Spinal cord (tissue), 10 donors: ENCODE measurements around the gene ACTL8. TPM values are rescaled to one million over a fixed set of nuclear protein-coding genes. Genes with fewer than 3 reads are reported as not detected.
"Not testable (repeated sequence)": the region's sequence is repeated elsewhere in the genome, so short reads cannot be mapped to it uniquely, and the experiment has no call there.

Experiments
- DNase-seq, 6 donors: peaks; one replicate each; pipeline versions ENCODE4 v3.0.0 to v3.0.0-alpha.2; 2013 to 2015; ENCODE audit warnings: low spot score in 6 of 6, low read depth in 4 of 6
- H3K27ac ChIP-seq: one replicate; pipeline ENCODE4 v1.5.1; 2013; ENCODE audit warnings: low read depth, low read length, control low read depth
- H3K27me3 ChIP-seq: one replicate; pipeline ENCODE4 v1.6.1; 2013; ENCODE audit warnings: low read length; ENCODE audit not compliant: control insufficient read depth, insufficient read depth
- H3K36me3 ChIP-seq: one replicate; pipeline ENCODE4 v1.6.1; 2013; ENCODE audit warnings: low read length; ENCODE audit not compliant: control insufficient read depth, insufficient read depth
- H3K4me1 ChIP-seq: one replicate; pipeline ENCODE4 v1.6.1; 2013; ENCODE audit warnings: low read length; ENCODE audit not compliant: control insufficient read depth, insufficient read depth
- H3K4me3 ChIP-seq: one replicate; pipeline ENCODE4 v1.5.1; 2013; ENCODE audit warnings: low read depth, low read length, control low read depth
- H3K9me3 ChIP-seq: one replicate; pipeline ENCODE4 v1.6.1; 2013; ENCODE audit warnings: low read length; ENCODE audit not compliant: control insufficient read depth, insufficient read depth
- WGBS: methylation state at CpG from one replicate; pipeline ENCODE4 v1.1.5; 2013; ENCODE audit warnings: missing lambda C conversion rate; ENCODE audit not compliant: insufficient coverage; 5-methylcytosine and 5-hydroxymethylcytosine counted together
- polyA plus RNA-seq, 2 donors: library from polyadenylated mRNA; unstranded; fragments of 120-200 nt; gene quantifications; one replicate each; pipeline ENCODE4 v1.2.1, GENCODE V29; 2013; ENCODE audit not compliant: insufficient read length in 2 of 2
- total RNA-seq, 2 donors: library from RNA; depleted of rRNA in 1 of 2; stranded (reverse); fragments of 120-200 nt in 1 of 2; fragments of >200 nt in 1 of 2; gene quantifications; one replicate each; pipeline versions ENCODE4 v1.2.3 to v1.2.4, GENCODE V29; 2013 to 2014
- donor health status: healthy.

ACTL8 gene
- total and polyA plus RNA-seq, 4 donors = 0.23 TPM; not detected in 3

DNA sequence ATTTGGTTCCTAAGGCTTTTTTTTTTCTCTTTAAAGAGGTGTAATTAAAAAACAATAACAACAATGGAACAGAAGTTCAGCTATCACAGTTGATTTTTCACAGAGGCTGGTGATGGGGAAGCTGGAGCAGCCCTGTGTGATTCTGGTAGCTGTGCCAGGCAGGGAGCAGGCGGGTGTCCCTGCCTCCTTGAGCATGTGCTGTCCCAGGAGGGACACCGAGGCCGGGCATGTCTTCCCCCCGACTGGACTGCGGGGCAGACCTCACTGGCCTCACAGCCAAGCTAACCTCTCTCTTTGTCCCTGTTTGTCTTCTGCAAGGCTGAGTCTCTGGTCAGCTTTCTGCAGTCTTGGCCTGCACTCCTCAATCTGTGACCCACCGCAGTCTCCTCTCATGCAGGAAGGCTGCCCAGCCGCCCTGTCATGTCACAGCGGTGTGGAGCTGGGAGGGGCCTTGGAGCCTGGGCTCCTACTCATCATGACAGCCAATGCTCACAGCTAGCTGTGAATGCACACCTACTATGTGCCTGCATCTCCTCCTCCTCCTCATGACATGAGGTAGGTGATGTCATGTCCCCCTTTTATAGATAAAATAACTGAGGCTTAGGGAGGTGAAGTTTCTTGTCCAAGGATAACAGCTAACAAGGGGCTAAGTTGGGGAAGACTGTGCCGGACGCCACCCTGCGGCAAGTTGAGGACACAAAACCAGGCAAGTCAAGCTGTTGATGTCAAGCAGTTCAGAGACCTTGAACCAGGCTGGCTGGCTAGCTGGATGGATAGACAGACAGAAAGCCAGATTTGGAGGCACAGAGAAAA, 10.3 kb upstream of the ACTL8 start:
- no peak overlapping the region for H3K27ac ChIP-seq
- H3K4me3 ChIP-seq = no peak overlapping the region
- no peaks in the 10 kb centered on the region for H3K36me3 ChIP-seq
- no peaks in the 10 kb centered on the region for H3K9me3 ChIP-seq
- DNase-seq = no peak
- 53% methylated on average over 10 of the region's 11 CpGs for WGBS
- peaks cover 2% of the 10 kb centered on the region for H3K27me3 ChIP-seq
- H3K4me1 ChIP-seq = peaks cover 35% of the 10 kb centered on the region

DNA sequence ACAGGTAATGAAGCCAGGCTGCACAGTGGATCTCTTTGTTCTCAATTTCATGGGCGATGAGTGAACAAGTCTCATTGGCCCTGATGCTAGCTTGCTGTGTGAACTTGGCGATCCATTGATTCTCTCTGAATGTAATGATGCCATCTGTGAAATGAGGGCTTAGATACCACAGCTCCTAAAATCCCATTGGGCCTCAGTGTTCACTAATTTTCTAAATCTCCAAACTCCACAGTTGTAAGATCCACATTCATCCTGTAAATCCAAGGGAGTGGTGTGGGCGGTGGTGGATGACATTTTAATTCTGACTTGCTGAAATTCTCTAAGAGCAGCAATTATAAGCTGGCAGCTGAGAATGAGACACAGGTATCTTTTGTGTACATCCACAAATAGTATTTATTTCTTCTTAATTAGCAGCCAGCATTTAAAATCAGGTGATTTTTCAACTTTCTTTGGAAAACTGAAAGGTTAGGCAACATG, 9.6 kb upstream of the ACTL8 start:
- peaks cover 40% of the 10 kb centered on the region for H3K4me1 ChIP-seq
- H3K36me3 ChIP-seq = no peaks in the 10 kb centered on the region
- peaks cover 2% of the 10 kb centered on the region for H3K27me3 ChIP-seq
- no peaks in the 10 kb centered on the region for H3K9me3 ChIP-seq
- peak in 2 of 6 donors; percentile 61 to 68 for DNase-seq
- no peak overlapping the region for H3K4me3 ChIP-seq
- WGBS = 38% methylated on average over 1 of the region's 3 CpGs
- no peak overlapping the region for H3K27ac ChIP-seq

DNA sequence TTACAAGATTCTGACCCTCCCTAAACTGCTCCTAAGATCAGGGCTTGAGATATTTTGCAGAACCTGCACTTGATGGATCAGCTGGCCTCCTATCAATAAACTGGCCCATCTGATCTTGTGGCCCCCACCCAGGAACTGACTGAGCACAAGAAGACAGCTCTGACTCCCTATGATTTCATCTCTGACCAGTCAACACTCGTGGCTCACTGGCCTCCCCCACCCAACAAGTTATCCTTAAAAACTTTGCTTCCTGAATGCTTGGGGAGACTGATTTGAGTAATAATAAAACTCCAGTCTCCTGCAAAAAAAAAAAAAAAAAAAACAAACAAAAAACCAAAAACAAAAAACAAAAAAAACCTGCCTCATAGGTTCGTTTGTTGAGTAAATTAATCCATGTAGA, 8.9 kb upstream of the ACTL8 start:
- H3K27ac ChIP-seq, DNase-seq, H3K9me3 ChIP-seq, H3K27me3 ChIP-seq, H3K4me3 ChIP-seq, H3K36me3 ChIP-seq: not testable (repeated sequence)
- peaks cover 45% of the 10 kb centered on the region for H3K4me1 ChIP-seq
- WGBS = no CpG with 5 or more reads among the region's 2 CpGs

DNA sequence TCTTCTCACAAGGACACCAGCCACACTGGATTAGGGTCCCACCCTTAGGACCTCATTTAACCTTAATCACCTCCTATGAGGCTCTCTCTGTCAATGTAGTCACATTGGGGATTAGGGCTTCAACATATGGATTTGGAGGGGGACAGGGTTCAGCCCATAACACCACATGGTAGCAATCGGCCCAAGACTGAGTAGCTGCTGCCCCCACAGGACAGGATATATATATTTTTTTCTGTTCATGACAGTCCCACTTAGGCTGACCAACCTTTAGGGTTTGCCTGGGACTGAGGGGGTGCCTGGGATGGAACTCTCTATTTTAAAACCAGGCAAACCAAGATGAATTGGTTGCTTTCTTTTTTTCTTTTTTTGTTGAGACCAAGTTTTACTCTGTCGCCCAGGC, 8.2 kb upstream of the ACTL8 start:
- no peak overlapping the region for H3K4me3 ChIP-seq
- no peaks in the 10 kb centered on the region for H3K36me3 ChIP-seq
- peaks cover 39% of the 10 kb centered on the region for H3K4me1 ChIP-seq
- H3K27me3 ChIP-seq = no peaks in the 10 kb centered on the region
- DNase-seq = no peak
- no peak overlapping the region for H3K27ac ChIP-seq
- no CpG with 5 or more reads among the region's 2 CpGs for WGBS
- H3K9me3 ChIP-seq = no peaks in the 10 kb centered on the region

DNA sequence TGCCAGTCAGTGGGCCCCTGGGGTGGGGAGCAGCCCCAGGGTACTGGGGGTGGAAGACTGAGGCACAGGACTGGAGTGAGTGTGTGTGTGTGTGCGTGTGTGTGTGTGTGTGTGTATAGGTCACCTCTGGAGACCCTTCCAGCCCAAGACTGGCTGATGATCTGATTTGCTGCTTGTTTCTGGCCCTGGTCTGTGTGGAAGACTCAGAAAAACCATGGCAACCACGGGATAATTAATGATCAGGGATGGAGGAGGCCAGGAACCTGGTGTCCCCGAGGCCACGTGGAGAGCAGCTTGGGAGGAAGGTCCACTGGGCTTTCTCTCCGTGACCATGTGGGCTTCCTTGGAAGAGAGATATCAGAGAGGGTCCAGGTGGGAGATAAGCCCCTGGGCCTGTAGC, 4.8 kb upstream of the ACTL8 start:
- WGBS = 62% methylated on average over 5 of the region's 5 CpGs
- Histone ChIP-seq H3K9me3 (peaks cover 4% of the 10 kb centered on the region), H3K4me1 (peaks cover 12% of the 10 kb centered on the region), H3K4me3 (no peak overlapping the region), H3K27ac (no peak overlapping the region), H3K36me3 (no peaks in the 10 kb centered on the region), H3K27me3 (no peaks in the 10 kb centered on the region)
- DNase-seq = no peak

DNA sequence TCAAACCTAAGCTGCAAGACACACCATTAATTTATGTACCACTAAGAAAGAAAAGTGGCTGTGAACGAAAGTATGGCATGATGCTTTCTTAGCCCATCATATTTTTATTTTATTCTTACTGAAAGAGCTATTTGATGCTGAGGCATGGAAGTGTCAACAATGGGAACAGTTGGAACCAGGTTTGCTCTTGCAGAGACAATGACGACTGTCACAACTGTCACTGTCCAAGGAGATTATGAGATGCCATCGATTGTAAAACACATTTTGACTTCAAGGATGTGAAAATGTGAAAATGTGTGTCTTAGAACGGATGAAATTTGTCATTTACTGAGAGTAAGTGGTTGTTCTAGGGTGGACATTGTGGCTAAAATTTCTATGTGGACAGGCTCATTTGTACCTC, 2.8 kb upstream of the ACTL8 start:
- H3K4me1 ChIP-seq = peaks cover 12% of the 10 kb centered on the region
- WGBS = 88% methylated on average over 2 of the region's 4 CpGs
- H3K9me3 ChIP-seq = peaks cover 5% of the 10 kb centered on the region
- H3K27me3 ChIP-seq = no peaks in the 10 kb centered on the region
- no peak overlapping the region for H3K27ac ChIP-seq
- no peak overlapping the region for H3K4me3 ChIP-seq
- DNase-seq = no peak
- H3K36me3 ChIP-seq = no peaks in the 10 kb centered on the region

DNA sequence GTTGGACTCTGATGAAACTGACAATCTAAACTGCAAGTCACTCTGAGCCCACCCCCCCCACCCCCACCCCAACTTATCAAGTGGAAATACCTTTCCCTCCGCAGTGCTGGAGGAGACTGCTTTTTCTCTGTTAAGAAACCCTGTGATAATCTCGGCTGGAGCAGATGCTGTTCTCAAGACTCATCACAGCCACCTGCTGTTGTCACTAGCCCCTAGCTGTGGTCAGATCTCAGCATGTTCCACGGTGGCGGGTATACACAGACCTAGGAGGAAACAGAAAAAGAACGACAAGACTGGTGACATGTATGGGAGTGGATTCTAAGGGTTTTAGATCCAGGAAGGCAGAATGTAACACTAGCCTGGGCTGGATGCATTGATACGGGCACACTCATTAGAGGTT, 2.3 kb downstream of the ACTL8 start:
- H3K9me3 ChIP-seq = peaks cover 10% of the 10 kb centered on the region
- DNase-seq = no peak

DNA sequence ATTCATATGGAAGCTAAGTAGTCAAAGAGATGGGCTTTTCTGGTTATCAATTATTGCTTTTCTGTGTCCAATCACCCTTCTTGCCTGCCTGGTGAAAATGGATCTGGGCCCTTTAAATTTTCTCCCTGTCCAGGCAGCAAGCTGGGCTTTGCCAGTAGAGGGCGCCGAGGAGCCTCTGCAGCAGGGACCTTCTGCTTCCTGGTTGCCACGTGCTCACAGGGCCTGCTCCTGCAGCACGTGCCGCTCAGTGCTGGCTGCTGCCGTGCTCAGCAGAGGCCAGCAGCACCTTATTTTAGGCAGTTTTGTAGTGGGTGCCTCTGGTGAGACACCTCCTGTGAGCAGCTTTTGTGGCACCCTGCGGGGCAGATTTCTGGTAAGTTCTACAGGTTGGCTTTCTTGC, 4.0 kb downstream of the ACTL8 start:
- DNase-seq = no peak
- H3K36me3 ChIP-seq = no peaks in the 10 kb centered on the region
- no peak overlapping the region for H3K27ac ChIP-seq
- no peaks in the 10 kb centered on the region for H3K4me1 ChIP-seq
- H3K27me3 ChIP-seq = no peaks in the 10 kb centered on the region
- H3K9me3 ChIP-seq = peaks cover 10% of the 10 kb centered on the region
- H3K4me3 ChIP-seq = no peak overlapping the region
- 58% methylated on average over 6 of the region's 7 CpGs for WGBS

More for the DNA sequence above, 2.3 kb downstream of the ACTL8 start:
- H3K27ac ChIP-seq = no peak overlapping the region
- no peaks in the 10 kb centered on the region for H3K36me3 ChIP-seq
- H3K4me1 ChIP-seq = no peaks in the 10 kb centered on the region
- H3K27me3 ChIP-seq = no peaks in the 10 kb centered on the region
- WGBS = 78% methylated on average over 4 of the region's 6 CpGs
- no peak overlapping the region for H3K4me3 ChIP-seq

DNA sequence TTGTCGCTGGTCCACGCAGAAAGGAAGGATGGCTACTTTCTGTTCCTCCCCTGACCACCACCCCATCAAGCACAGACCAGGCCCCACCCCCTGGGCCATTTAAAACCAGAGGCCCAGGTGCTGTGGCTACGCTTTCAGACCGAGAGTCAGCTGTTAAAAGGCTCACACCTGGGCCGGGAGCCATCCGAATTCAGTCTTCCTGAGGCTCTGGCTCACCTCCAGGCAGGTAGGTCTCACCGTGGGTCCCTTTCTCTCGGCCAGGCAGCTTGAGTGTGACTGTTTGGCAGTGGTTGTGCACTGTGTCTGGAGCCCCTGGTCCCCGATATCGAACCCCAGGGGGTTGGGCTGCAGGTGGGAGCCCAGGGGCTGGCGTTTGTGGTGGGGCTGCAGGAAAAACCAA, 7.2 kb downstream of the ACTL8 start:
- H3K4me1 ChIP-seq = peaks cover 7% of the 10 kb centered on the region
- 86% methylated on average over 11 of the region's 11 CpGs for WGBS

DNA sequence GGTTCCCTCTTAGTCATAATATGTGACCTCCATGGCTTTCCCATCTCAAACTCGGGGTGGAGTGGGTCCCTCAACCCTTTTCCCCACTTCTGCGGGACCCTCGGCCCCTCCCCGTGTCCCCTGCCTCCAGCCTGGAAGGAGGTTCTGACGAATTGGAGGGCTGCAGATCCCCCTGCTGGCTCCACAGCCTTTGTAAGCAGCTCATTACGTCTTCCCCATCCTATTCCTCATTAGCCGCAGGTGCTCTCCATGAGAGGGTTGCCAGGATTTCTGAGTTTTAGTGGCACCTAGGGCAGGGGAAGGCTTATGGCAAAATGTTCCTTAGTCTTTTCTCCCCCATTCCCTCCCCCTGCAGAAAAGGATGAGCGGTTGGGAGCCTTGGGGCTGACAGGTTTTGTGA, 8.3 kb downstream of the ACTL8 start:
- no peaks in the 10 kb centered on the region for H3K27me3 ChIP-seq
- H3K4me1 ChIP-seq = peaks cover 7% of the 10 kb centered on the region
- no peaks in the 10 kb centered on the region for H3K36me3 ChIP-seq
- H3K9me3 ChIP-seq = peaks cover 4% of the 10 kb centered on the region
- H3K4me3 ChIP-seq = no peak overlapping the region
- DNase-seq = peak in 1 of 6 donors; percentile 78
- no peak overlapping the region for H3K27ac ChIP-seq
- WGBS = 92% methylated on average over 2 of the region's 8 CpGs

More for the DNA sequence above, 7.2 kb downstream of the ACTL8 start:
- Histone ChIP-seq H3K27me3 (no peaks in the 10 kb centered on the region), H3K27ac (no peak overlapping the region), H3K9me3 (peaks cover 4% of the 10 kb centered on the region), H3K36me3 (no peaks in the 10 kb centered on the region), H3K4me3 (no peak overlapping the region)
- no peak for DNase-seq
